CD4-positive, alpha-beta T cell (primary cell): ENCODE measurements around the gene CD44. TPM values are rescaled to one million over a fixed set of nuclear protein-coding genes. Genes with fewer than 3 reads are reported as not detected.

Experiments
- ATAC-seq: fragments of 200-7000 bp; cut with Tn5 transposase; one replicate; pipeline ENCODE4 v1.10.0; 2022; ENCODE audit warnings: mild to moderate bottlenecking; ENCODE audit not compliant: poor library complexity
- CTCF ChIA-PET: fragments of 350-600 bp; sonication (Branson Sonifier 250); formaldehyde crosslinking; loops from one replicate; lab custom pipeline; 2021; ENCODE audit warnings: antibody characterized with exemption, inconsistent platforms; lab: Charles Lee
- POLR2A ChIA-PET: fragments of 350-600 bp; sonication (Branson Sonifier 250); formaldehyde crosslinking; loops from one replicate; lab custom pipeline; 2021; ENCODE audit warnings: antibody characterized with exemption, inconsistent platforms; lab: Charles Lee
- DNase-seq, 14 experiments: peaks; one replicate each; pipeline ENCODE4 v3.0.0-alpha.2; 2013 to 2020; ENCODE audit warnings: mixed read lengths in 2 of 14
- H3K27ac ChIP-seq, 2 donors: one replicate each; pipeline versions ENCODE4 v1.5.1 to v1.7.0; 2013; ENCODE audit warnings: low read length in 2 of 2, low read depth in 1 of 2, mild to moderate bottlenecking in 1 of 2
- H3K27me3 ChIP-seq, 2 experiments: 1 replicate in 1 of 2; 2 replicates in 1 of 2; pipeline versions ENCODE4 v1.6.1 to v1.7.0; 2013; ENCODE audit warnings: low read length in 2 of 2, control low read depth in 1 of 2, mild to moderate bottlenecking in 1 of 2, moderate library complexity in 1 of 2; ENCODE audit not compliant: insufficient read depth in 2 of 2, control insufficient read depth in 1 of 2
- H3K36me3 ChIP-seq: one replicate; pipeline ENCODE4 v1.6.1; 2013; ENCODE audit warnings: low read length, control low read depth; ENCODE audit not compliant: insufficient read depth
- H3K4me1 ChIP-seq: one replicate; pipeline ENCODE4 v1.6.1; 2013; ENCODE audit warnings: low read length, control low read depth; ENCODE audit not compliant: insufficient read depth
- H3K4me3 ChIP-seq: one replicate; pipeline ENCODE4 v1.5.1; 2013; ENCODE audit warnings: mild to moderate bottlenecking, low read length, moderate library complexity
- H3K9me3 ChIP-seq, 2 experiments: 1 replicate in 1 of 2; 2 replicates in 1 of 2; pipeline versions ENCODE4 v1.6.1 to v1.7.0; 2013; ENCODE audit warnings: low read length in 2 of 2, mild to moderate bottlenecking in 2 of 2, control low read depth in 1 of 2, moderate library complexity in 1 of 2; ENCODE audit not compliant: control insufficient read depth in 1 of 2, insufficient read depth in 1 of 2
- H3K27ac Mint-ChIP-seq: one replicate; pipeline ENCODE4 v1.8.0; 2020; ENCODE audit warnings: mixed read lengths
- H3K27me3 Mint-ChIP-seq: one replicate; pipeline ENCODE4 v1.8.0; 2021; ENCODE audit warnings: mixed read lengths
- H3K36me3 Mint-ChIP-seq: one replicate; pipeline ENCODE4 v1.8.0; 2021; ENCODE audit warnings: low read depth, mixed read lengths
- H3K4me1 Mint-ChIP-seq: one replicate; pipeline ENCODE4 v1.8.0; 2021; ENCODE audit warnings: low read depth, mixed read lengths
- H3K4me3 Mint-ChIP-seq: one replicate; pipeline ENCODE4 v1.8.0; 2020; ENCODE audit warnings: mild to moderate bottlenecking, mixed read lengths
- H3K9me3 Mint-ChIP-seq: one replicate; pipeline ENCODE4 v1.8.0; 2020; ENCODE audit warnings: mixed read lengths
- intact Hi-C, 2 experiments: fragments of 100-400 bp; cut with DNase I in 1 of 2; cut with micrococcal nuclease in 1 of 2; formaldehyde crosslinking; loops; one replicate each; pipeline versions ENCODE4 v1.15.1 to v1.9.0; 2023 to 2025; cut with DNase I, micrococcal nuclease
- total RNA-seq, 174 experiments: library from RNA in 2 of 174; stranded (reverse) in 2 of 174; gene quantifications; one replicate each; pipeline ENCODE4 v1.2.3 and lab custom pipeline; 2021 to 2026
- TF ChIP-seq, protein P1 (sequence below): fragments of 200-600 bp; IDR thresholded peaks from one replicate; pipeline ENCODE4 v1.8.0; 2022; ENCODE audit warnings: antibody characterized with exemption, mild to moderate bottlenecking

The CD44 gene
- total RNA-seq, 2 experiments from 2014 or later, result 1,283 to 1,330 TPM

DNA sequence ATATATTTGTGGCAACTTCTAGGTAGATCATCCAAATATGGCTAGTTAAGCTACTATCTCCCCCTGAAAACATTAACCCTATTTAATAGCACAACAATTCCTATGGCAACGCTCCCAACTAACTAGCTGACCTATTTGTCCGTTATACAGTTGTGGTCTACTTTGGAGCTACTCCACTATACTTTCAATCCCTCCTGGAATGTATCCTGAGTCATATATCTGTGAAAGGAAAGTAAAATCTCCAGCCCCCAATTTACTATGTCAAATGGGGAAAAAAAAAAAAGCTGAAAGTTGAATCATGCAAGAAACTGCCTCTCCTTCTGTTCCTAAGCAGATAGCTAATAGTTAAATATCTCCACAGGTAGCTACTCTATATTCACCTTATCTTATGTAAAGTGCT, 128.5 kb downstream of the CD44 start:
- no peak overlapping the region for H3K27ac ChIP-seq
- H3K27me3 Mint-ChIP-seq, result no peaks in the 10 kb centered on the region
- H3K4me3 Mint-ChIP-seq, result no peak overlapping the region
- DNase-seq (no peak), ATAC-seq (no peak)
- H3K36me3 Mint-ChIP-seq, result no peaks in the 10 kb centered on the region
- H3K27me3 ChIP-seq, result no peaks in the 10 kb centered on the region
- intact Hi-C loops, result no loop called here
- no peak overlapping the region for H3K27ac Mint-ChIP-seq
- H3K4me3 ChIP-seq, result no peak overlapping the region
- H3K4me1 Mint-ChIP-seq, result peaks cover 9% of the 10 kb centered on the region
- ChIA-PET POLR2A (interaction anchor here (0.8 kb wide), 1 partner anchor 11 kb away, joined by 5 read pairs; no protein-coding TSS in a partner anchor), CTCF (no interaction called here)
- H3K36me3 ChIP-seq, result no peaks in the 10 kb centered on the region
- no peaks in the 10 kb centered on the region for H3K9me3 Mint-ChIP-seq
- TF ChIP-seq, protein P1, sequence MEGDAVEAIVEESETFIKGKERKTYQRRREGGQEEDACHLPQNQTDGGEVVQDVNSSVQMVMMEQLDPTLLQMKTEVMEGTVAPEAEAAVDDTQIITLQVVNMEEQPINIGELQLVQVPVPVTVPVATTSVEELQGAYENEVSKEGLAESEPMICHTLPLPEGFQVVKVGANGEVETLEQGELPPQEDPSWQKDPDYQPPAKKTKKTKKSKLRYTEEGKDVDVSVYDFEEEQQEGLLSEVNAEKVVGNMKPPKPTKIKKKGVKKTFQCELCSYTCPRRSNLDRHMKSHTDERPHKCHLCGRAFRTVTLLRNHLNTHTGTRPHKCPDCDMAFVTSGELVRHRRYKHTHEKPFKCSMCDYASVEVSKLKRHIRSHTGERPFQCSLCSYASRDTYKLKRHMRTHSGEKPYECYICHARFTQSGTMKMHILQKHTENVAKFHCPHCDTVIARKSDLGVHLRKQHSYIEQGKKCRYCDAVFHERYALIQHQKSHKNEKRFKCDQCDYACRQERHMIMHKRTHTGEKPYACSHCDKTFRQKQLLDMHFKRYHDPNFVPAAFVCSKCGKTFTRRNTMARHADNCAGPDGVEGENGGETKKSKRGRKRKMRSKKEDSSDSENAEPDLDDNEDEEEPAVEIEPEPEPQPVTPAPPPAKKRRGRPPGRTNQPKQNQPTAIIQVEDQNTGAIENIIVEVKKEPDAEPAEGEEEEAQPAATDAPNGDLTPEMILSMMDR, result no peak
- H3K4me1 ChIP-seq, result peaks cover 5% of the 10 kb centered on the region
- no peaks in the 10 kb centered on the region for H3K9me3 ChIP-seq

DNA sequence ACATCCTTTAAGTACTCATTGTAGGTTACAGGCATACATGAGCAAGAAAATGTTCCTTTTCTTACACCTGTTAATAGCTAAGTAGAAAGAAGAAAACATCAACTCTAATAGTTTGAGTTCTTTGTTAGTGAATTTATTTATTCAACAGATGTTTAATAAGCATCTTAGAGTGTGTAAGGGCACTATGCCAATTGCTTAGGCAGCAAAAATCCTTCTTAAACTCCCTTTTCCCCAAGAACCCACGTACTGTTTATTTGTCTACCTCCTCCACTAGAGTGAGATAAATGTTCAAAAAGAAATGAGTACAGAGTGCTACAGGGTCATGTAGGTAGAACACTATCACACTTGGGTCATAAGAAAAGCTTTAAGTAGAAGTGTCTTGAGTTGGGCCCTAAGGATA, 131.4 kb downstream of the CD44 start:
- ATAC-seq (no peak), DNase-seq (no peak)
- Histone ChIP-seq H3K27ac (no peak overlapping the region), H3K4me3 (no peak overlapping the region), H3K9me3 (no peaks in the 10 kb centered on the region), H3K36me3 (no peaks in the 10 kb centered on the region), H3K27me3 (no peaks in the 10 kb centered on the region), H3K4me1 (peaks cover 15% of the 10 kb centered on the region)
- CTCF ChIA-PET, result no interaction called here
- H3K27ac Mint-ChIP-seq, result no peak overlapping the region
- H3K27me3 Mint-ChIP-seq, result no peaks in the 10 kb centered on the region
- H3K9me3 Mint-ChIP-seq, result no peaks in the 10 kb centered on the region
- intact Hi-C loops, result no loop called here
- H3K4me1 Mint-ChIP-seq, result peaks cover 22% of the 10 kb centered on the region
- H3K36me3 Mint-ChIP-seq, result no peaks in the 10 kb centered on the region
- no peak overlapping the region for H3K4me3 Mint-ChIP-seq
- POLR2A ChIA-PET, result no interaction called here
- TF ChIP-seq, protein P1, result no peak

DNA sequence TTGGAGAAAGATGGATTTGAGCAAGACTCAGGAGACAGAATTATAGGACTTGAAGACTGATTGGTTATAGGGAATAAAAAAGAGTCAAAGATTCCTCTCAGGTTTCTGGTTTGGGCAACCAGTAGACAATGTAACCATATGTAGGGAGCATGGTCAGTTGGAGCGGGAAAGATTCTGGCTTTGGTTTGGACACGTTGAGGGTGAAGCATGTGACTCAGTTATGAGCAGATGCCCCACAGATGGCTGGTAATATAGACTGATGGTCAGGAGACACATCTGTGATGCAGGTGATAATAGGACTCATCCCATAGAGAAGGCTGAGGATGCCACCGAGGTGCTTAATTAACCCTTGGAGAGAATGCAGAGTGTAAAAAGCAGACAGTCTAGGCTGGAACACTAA, 132.1 kb downstream of the CD44 start:
- CTCF ChIA-PET, result no interaction called here
- intact Hi-C loops, result no loop called here

More for the DNA sequence above, 132.1 kb downstream of the CD44 start:
- TF ChIP-seq, protein P1, result no peak
- Mint-ChIP-seq H3K4me1 (peaks cover 22% of the 10 kb centered on the region), H3K27me3 (no peaks in the 10 kb centered on the region), H3K4me3 (no peak overlapping the region), H3K36me3 (no peaks in the 10 kb centered on the region), H3K9me3 (no peaks in the 10 kb centered on the region), H3K27ac (no peak overlapping the region)
- ATAC-seq (no peak), DNase-seq (no peak)
- H3K36me3 ChIP-seq, result no peaks in the 10 kb centered on the region
- H3K4me1 ChIP-seq, result peaks cover 15% of the 10 kb centered on the region
- H3K9me3 ChIP-seq, result no peaks in the 10 kb centered on the region
- H3K4me3 ChIP-seq, result no peak overlapping the region
- H3K27me3 ChIP-seq, result no peaks in the 10 kb centered on the region
- no peak overlapping the region for H3K27ac ChIP-seq
- POLR2A ChIA-PET, result no interaction called here
